GM21423 (cell line): ENCODE measurements around the gene SYT6.

Source experiments
- ATAC-seq: cut with Tn5 transposase; IDR thresholded peaks from one replicate; pipeline ENCODE4 v1.9.1; 2021; ENCODE audit warnings: mild to moderate bottlenecking, moderate library complexity; ENCODE audit not compliant: unreplicated experiment

SYT6 gene

DNA sequence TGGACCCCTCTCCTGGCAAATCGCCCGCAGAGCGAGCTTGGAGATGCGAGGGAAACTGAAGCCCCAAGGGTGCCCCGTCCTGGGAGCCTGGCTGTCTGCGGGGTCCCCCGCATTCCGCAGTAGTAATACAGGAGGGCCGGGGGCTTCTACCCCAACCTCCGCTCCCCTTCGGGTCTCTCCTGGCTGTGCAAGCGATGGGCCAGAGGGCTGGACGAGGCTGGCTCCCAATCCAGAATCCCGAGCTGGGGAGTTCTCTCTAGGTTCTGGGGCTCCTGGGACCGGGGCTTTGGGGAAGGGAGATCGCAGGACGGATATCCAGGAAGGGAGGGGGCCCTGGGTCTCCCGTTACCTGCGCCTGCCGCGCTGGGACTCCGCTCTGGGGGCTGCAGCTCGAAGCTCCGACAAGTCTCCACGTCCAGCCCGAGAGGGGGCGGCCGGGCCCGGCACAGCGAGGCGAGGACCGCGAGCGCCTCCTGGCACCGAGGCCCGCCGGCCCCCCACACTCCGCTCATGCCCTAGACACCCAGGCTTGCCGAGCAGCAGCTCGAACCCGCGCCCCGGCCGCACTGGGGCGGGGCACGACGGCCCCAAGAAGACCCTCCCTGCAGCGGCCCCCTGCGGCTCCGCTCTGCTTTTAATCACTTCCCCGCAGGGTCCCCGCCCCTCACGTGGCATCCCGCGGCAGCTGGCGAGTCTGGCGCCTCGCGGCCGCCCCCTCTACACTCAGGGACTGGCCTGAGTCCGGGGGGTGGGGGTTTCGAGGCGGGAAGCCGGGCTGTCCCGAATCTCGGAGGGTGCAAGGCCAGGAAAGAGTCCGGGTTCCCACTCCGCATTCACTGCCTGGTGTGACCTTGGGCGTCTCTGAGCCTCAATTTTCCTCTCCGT lies at the start of gene SYT6:
Gene SYT6, minus strand, starts transcription at position 609 of the 885 bp plus-strand sequence. Its CDS starts 97 bp downstream, at position 512.
- ATAC-seq: no peak

DNA sequence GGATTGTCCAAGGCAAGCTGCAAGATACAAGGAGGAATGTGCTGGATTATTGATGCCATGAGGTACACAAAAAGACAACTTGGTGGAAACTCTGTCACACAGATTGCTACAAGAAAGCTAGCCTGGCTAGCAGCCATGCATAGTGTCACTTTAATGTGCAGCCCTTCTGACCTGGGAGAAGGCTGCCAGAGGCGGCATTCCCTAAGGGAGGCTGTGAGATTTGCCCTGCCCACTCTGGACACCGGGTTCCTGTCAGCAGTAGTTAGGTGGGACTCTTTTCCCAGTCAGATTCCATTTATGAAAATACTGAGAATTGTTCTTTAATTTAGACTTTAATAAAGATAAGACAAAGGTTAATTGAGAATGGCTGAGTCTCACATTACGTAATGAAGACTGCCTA lies 47.8 kb upstream of the SYT6 start:
- no peak for ATAC-seq

DNA sequence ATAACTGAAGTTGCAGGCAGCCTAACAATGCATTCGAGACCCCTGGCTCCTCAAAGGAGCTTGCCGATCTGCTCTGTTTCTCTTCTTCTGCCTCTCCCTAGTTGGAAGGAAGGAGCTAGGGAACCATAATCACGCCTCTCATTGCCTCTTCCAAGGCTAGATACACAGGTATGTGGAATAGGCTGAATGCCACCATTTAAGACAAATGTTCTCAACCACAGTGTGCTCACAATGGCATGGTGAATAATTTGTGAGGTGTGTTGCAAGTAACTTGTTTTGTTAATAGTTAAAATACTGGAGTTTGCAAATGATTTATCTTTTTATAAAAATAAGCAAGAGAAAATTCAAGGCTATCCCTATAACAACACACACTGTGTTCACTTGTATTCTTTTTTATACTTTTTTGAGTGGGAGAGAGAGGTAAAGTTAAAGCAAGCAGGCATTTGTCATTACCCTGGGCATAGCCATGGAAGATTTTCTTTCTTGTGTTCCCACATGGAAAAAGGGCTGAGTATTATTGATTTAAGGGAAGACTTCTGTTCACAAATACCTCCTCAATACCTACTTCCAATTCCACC lies 45.4 kb upstream of the SYT6 start:
- ATAC-seq: no peak

GRCh38 chr1:114196992-114197907 lies 43.6 kb upstream of the SYT6 start:
- no peak for ATAC-seq

DNA sequence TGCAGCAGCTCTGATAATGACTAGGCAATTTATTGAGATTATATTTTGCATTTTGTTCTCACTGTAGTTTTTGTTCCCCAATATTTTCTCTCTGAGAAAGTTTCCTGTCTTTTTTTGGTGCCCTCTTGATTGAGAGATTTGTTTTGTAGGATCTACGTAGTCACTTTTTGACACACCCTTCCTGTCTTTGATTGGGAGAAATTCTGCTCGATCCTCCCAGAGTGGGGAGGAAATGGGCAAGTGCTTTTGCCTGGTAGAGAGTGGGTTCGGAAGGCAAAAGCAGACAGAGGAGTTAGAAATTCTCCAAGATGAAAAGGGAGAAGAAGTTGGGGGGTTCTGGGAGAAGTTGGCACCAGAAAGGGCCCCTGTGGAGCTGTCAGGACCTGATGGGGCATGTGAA lies 42.1 kb upstream of the SYT6 start:
- no peak for ATAC-seq

DNA sequence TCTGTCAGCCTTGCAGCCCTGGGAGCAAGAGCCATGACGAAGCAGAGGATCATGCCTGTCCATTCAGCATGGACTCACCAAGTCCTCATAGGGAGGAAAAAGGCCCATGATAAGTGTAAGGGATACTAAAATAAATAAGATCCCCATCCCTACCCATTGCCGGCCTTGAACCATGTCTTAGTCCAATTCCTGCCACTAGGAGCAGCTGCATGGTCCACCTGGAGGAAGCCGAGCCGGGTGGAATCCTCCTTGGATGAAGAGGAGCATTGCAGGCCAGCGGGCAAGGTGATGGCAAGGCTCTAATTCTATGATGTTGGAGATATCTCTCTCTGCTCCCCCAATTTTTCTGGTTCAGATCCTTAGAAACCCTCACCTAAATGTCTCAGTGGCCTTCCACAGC lies 38.7 kb upstream of the SYT6 start:
- ATAC-seq: no peak

DNA sequence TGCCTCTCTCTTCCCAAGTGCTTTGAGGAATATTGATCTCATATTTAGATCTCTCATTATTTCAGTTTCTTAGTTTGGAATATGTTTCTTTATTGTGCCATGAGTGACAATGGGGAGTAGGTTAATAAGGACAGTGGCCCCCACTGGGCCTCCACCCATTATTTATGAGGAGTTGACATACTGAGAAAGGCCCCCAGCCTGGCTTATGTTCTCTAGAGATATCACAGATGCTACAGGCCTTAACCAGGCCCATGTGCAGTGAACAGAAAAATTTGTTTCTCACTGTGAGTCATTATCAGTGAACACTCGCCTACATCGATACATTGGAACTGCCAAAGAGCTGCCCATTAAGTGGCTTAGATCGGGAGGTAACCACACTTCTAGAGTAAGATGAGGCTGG lies 35.7 kb upstream of the SYT6 start:
- no peak for ATAC-seq

- ATAC-seq: no peak
Observed at GRCh38 chr1:114181356-114181755, 27.7 kb upstream of the SYT6 start.

GRCh38 chr1:114180742-114181141 lies 27.1 kb upstream of the SYT6 start:
- no peak for ATAC-seq

DNA sequence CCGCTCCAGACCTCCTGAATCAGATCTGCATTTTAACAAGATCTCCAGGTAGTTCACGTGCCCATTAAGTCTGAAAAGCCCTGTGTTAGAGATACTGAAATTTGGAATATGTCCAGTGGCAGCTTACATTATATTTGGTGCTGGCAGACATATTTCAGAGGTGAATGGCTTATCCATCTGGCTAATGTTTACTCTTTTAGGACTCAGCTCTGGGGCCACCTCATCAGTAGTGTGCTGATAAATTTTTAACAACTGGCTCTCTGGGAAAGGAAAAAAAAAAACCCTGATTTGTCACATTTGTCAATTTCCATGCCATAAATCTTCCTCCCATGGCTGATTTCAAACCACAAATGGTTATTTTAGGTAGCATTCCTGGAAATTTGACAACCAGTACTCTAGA lies 25.3 kb upstream of the SYT6 start:
- no peak for ATAC-seq

GRCh38 chr1:114177282-114177681 lies 23.6 kb upstream of the SYT6 start:
- ATAC-seq: no peak

- no peak for ATAC-seq
Observed at GRCh38 chr1:114176366-114176765, 22.7 kb upstream of the SYT6 start.

DNA sequence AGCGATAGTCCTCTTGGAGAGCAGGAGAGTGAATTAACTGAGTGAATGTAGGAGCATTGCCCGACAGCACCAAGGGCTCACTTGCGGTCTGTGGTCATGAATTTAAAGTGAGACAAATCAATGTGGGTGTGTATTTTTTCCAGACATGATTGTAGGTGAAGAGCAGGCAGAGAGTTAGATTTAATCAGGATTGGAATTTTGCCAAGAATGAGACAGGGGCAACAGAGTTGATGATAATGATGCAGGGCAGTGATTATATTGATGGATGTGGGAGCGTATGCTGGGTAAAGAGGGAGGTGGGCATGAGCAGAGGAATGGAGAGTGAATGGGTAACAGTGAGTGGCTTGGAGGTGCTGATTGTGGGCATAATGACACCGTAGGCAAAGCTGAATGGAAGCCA lies 20.0 kb upstream of the SYT6 start:
- no peak for ATAC-seq

GRCh38 chr1:114169509-114169908 lies 15.8 kb upstream of the SYT6 start:
- ATAC-seq: no peak

DNA sequence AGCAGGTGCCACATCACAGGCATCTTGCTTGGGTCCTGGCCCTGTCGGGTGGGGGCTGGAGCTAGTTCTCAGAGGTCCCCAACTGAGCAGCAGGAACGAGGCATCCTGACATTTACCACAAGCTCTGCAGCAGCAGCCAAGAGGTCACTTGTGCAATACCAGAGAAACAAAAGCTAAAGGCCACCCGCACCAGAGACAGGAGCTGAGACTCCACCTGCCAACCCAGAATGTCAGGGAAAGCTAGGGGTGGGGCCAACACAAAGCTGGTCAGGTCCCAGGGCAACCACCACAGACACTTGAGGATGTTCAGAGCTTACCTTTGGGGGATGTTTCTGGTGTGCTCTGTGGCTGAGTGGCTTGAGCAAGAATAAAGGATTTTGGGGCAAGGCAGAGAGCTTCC lies 13.6 kb upstream of the SYT6 start:
- no peak for ATAC-seq

DNA sequence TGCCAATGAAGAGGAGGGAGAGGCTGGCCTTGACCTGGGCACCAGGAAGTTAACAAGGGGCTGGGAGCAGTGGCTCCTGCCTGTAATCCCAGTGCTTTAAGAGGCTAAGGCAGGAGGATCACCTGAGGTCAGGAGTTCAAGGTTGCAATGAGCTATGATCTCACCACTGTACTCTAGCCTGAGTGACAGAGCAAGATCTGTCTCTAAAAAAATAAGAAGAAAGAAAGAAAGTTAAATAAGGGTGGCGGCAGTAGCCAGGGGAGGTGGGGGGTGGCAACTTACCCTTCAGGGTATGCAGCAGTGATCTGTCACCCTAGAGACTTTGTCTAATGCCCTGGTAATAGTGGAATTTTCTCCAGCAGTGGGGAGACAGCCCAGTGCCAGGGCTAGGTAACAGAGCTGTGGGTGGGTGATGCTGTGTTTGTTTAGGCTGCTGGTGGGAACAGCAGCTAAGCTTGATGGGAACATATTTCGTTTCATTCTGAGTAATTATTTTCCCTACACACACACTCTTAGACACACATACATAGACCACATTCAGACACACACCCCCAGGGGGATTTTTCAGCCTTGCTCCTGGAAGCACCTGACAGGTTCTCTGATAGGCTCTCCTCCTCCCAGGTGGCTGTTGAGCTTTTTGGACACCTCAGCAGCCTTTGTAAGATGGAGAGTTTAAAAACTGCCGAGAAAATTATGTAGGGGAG lies 11.3 kb upstream of the SYT6 start:
- no peak for ATAC-seq

- ATAC-seq: no peak
Observed at GRCh38 chr1:114159941-114160340, 6.3 kb upstream of the SYT6 start.

- ATAC-seq: no peak
Observed at GRCh38 chr1:114157275-114157660, 3.6 kb upstream of the SYT6 start.

DNA sequence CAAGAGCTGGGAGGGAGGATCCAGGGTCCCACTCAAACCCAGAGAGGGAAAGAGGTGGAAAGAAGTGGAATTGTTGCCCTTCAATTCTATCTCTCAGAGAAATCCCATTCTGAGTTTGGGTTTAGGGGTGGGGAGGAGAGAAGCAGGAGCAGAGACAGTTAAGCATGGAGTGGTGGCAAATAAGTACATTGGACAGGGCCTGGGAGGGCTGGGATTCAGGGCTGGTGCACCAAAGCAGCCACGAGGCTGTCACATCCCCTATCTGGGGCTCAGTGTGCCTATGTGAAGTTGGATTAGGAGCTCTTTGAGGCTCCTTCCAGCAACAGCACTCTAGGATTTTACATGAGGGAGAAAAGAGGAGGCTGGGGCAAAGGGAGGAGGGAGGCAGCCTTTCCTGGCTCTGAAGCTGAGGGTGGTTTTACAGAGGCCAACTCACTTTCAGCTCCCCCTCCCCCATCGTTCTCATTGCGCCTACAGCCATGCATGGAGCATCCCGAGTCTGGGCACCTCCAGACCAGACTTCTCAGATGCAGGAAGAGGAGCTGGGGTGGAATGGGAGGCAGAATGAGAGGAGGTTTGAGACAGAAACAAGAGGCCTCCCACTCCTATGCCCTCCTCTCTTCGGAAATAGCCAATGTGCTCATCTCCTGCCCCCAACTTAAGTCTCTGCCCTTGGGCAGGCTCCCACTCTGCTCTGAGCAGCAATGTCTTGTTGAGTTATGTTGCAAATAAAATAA lies 3.0 kb upstream of the SYT6 start:
- no peak for ATAC-seq

DNA sequence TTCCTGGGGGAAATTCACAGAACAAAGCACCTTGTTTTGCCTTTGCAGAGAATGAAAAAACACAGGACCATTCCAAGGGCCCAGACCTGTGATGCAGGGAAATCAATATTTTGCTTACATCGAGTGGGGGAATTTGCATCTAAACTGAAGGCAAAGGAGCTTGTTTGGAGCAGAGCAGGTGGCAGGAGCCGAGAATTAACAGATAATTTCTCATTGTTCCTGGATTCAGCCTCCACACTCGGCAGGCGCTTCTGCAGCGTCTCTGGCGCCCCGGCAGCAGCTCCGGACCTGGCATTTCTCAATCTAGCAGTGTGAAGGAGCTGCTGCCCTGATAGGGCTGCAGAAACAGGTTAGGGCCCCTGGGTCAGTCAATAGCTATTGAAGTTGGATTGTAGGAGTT lies 2.0 kb upstream of the SYT6 start:
- ATAC-seq: no peak
